ENCODE results near the gene RASL12. TPM values are rescaled to one million over a fixed set of nuclear protein-coding genes. Genes with fewer than 3 reads are reported as not detected.
"Not testable (repeated sequence)": the region's sequence is repeated elsewhere in the genome, so short reads cannot be mapped to it uniquely, and the experiment has no call there.

The RASL12 gene
- total and polyA plus RNA-seq, 2 donors = 2.7 to 6.8 TPM

GRCh38 chr15:65032801-65033537, 34.8 kb downstream of the RASL12 start:
- no peaks in the 10 kb centered on the region for H3K9me3 ChIP-seq (ENCODE audit: control insufficient read depth in 2 of 2, insufficient read depth in 1 of 2, low read length in 1 of 2)
- H3K4me1 ChIP-seq (ENCODE audit: control insufficient read depth in 2 of 2, insufficient read depth in 2 of 2, low read length in 2 of 2) = peaks cover 5 to 17% of the 10 kb centered on the region in 2 donors
- H3K36me3 ChIP-seq (ENCODE audit: control insufficient read depth in 2 of 2, insufficient read depth in 2 of 2, low read length in 1 of 2) = no peaks in the 10 kb centered on the region
- H3K27me3 ChIP-seq (ENCODE audit: control insufficient read depth in 2 of 2, insufficient read depth in 1 of 2, low read length in 1 of 2) = peaks cover 0 to 6% of the 10 kb centered on the region in 2 donors
- WGBS = 31% methylated on average over 13 of the region's 13 CpGs
- H3K27ac ChIP-seq (ENCODE audit: low read depth in 1 of 2, low read length in 1 of 2) = no peak overlapping the region
- no peak overlapping the region for H3K4me3 ChIP-seq (ENCODE audit: low read length in 2 of 2)
- peak in 2 of 9 donors; percentile 32 to 39 for DNase-seq (ENCODE audit: low read depth in 6 of 9, low spot score in 9 of 9)

- H3K36me3 ChIP-seq (ENCODE audit: control insufficient read depth in 2 of 2, insufficient read depth in 2 of 2, low read length in 1 of 2) = peaks cover 7 to 14% of the 10 kb centered on the region in 2 donors
- H3K4me3 ChIP-seq (ENCODE audit: low read length in 2 of 2) = peak overlapping the region in 1 of 2 donors; percentile 89
- peaks cover 0 to 6% of the 10 kb centered on the region in 2 donors for H3K27me3 ChIP-seq (ENCODE audit: control insufficient read depth in 2 of 2, insufficient read depth in 1 of 2, low read length in 1 of 2)
- 64% methylated on average over 12 of the region's 12 CpGs for WGBS
- H3K9me3 ChIP-seq (ENCODE audit: control insufficient read depth in 2 of 2, insufficient read depth in 1 of 2, low read length in 1 of 2) = no peaks in the 10 kb centered on the region
- peaks cover 5 to 18% of the 10 kb centered on the region in 2 donors for H3K4me1 ChIP-seq (ENCODE audit: control insufficient read depth in 2 of 2, insufficient read depth in 2 of 2, low read length in 2 of 2)
- H3K27ac ChIP-seq (ENCODE audit: low read depth in 1 of 2, low read length in 1 of 2) = no peak overlapping the region
- no peak for DNase-seq (ENCODE audit: low read depth in 6 of 9, low spot score in 9 of 9)
Measured at GRCh38 chr15:65029736-65030208, 38.0 kb downstream of the RASL12 start.

GRCh38 chr15:65028921-65029735, 38.7 kb downstream of the RASL12 start, which contains the start of gene MTFMT:
MTFMT (minus strand) TSS chr15:65029639; CDS start chr15:65029613, 26 bp downstream.
- WGBS = under 1% methylated on average over 73 of the region's 73 CpGs
- Histone ChIP-seq H3K27me3 (ENCODE audit: control insufficient read depth in 2 of 2, insufficient read depth in 1 of 2, low read length in 1 of 2) (peaks cover 0 to 6% of the 10 kb centered on the region in 2 donors), H3K9me3 (ENCODE audit: control insufficient read depth in 2 of 2, insufficient read depth in 1 of 2, low read length in 1 of 2) (no peaks in the 10 kb centered on the region), H3K27ac (ENCODE audit: low read depth in 1 of 2, low read length in 1 of 2) (peak within 1 kb of the TSS in 1 of 2 donors; percentile 68), H3K36me3 (ENCODE audit: control insufficient read depth in 2 of 2, insufficient read depth in 2 of 2, low read length in 1 of 2) (peaks cover 11 to 16% of the 10 kb centered on the region in 2 donors), H3K4me3 (ENCODE audit: low read length in 2 of 2) (peak within 1 kb of the TSS; percentile 66 to 89), H3K4me1 (ENCODE audit: control insufficient read depth in 2 of 2, insufficient read depth in 2 of 2, low read length in 2 of 2) (peaks cover 5 to 18% of the 10 kb centered on the region in 2 donors)
- DNase-seq (ENCODE audit: low read depth in 6 of 9, low spot score in 9 of 9) = peak in 8 of 9 donors; percentile 68 to 90 (median 80)

GRCh38 chr15:65028338-65028737, 39.5 kb downstream of the RASL12 start:
- no peaks in the 10 kb centered on the region for H3K9me3 ChIP-seq (ENCODE audit: control insufficient read depth in 2 of 2, insufficient read depth in 1 of 2, low read length in 1 of 2)
- peaks cover 0 to 5% of the 10 kb centered on the region in 2 donors for H3K27me3 ChIP-seq (ENCODE audit: control insufficient read depth in 2 of 2, insufficient read depth in 1 of 2, low read length in 1 of 2)
- H3K4me3 ChIP-seq (ENCODE audit: low read length in 2 of 2) = peak overlapping the region; percentile 66 to 89
- peak in 3 of 9 donors; percentile 11 to 46 (median 25) for DNase-seq (ENCODE audit: low read depth in 6 of 9, low spot score in 9 of 9)
- H3K27ac ChIP-seq (ENCODE audit: low read depth in 1 of 2, low read length in 1 of 2) = no peak overlapping the region
- peaks cover 11 to 21% of the 10 kb centered on the region in 2 donors for H3K36me3 ChIP-seq (ENCODE audit: control insufficient read depth in 2 of 2, insufficient read depth in 2 of 2, low read length in 1 of 2)
- WGBS = 29% methylated on average over 10 of the region's 10 CpGs
- peaks cover 5 to 18% of the 10 kb centered on the region in 2 donors for H3K4me1 ChIP-seq (ENCODE audit: control insufficient read depth in 2 of 2, insufficient read depth in 2 of 2, low read length in 2 of 2)

- no peak overlapping the region for H3K4me3 ChIP-seq (ENCODE audit: low read length in 2 of 2)
- no peaks in the 10 kb centered on the region for H3K27me3 ChIP-seq (ENCODE audit: control insufficient read depth in 2 of 2, insufficient read depth in 1 of 2, low read length in 1 of 2)
- H3K36me3 ChIP-seq (ENCODE audit: control insufficient read depth in 2 of 2, insufficient read depth in 2 of 2, low read length in 1 of 2) = peaks cover 11 to 24% of the 10 kb centered on the region in 2 donors
- 92% methylated on average over 1 of the region's 1 CpG for WGBS
- H3K4me1 ChIP-seq (ENCODE audit: control insufficient read depth in 2 of 2, insufficient read depth in 2 of 2, low read length in 2 of 2) = peaks cover 5 to 12% of the 10 kb centered on the region in 2 donors
- H3K9me3 ChIP-seq (ENCODE audit: control insufficient read depth in 2 of 2, insufficient read depth in 1 of 2, low read length in 1 of 2) = no peaks in the 10 kb centered on the region
- H3K27ac ChIP-seq (ENCODE audit: low read depth in 1 of 2, low read length in 1 of 2) = no peak overlapping the region
- no peak for DNase-seq (ENCODE audit: low read depth in 6 of 9, low spot score in 9 of 9)
Measured at GRCh38 chr15:65027593-65027992, 40.2 kb downstream of the RASL12 start.

- no peak for DNase-seq (ENCODE audit: low read depth in 6 of 9, low spot score in 9 of 9)
Measured at GRCh38 chr15:65026756-65027155, 41.0 kb downstream of the RASL12 start.

GRCh38 chr15:65021488-65021887, 46.3 kb downstream of the RASL12 start:
- no peak for DNase-seq (ENCODE audit: low read depth in 6 of 9, low spot score in 9 of 9)
- H3K9me3 ChIP-seq (ENCODE audit: control insufficient read depth in 2 of 2, insufficient read depth in 1 of 2, low read length in 1 of 2) = no peaks in the 10 kb centered on the region
- H3K27ac ChIP-seq (ENCODE audit: low read depth in 1 of 2, low read length in 1 of 2) = no peak overlapping the region
- H3K27me3 ChIP-seq (ENCODE audit: control insufficient read depth in 2 of 2, insufficient read depth in 1 of 2, low read length in 1 of 2) = no peaks in the 10 kb centered on the region
- no peaks in the 10 kb centered on the region for H3K4me1 ChIP-seq (ENCODE audit: control insufficient read depth in 2 of 2, insufficient read depth in 2 of 2, low read length in 2 of 2)
- no peak overlapping the region for H3K4me3 ChIP-seq (ENCODE audit: low read length in 2 of 2)
- peaks cover 11 to 41% of the 10 kb centered on the region in 2 donors for H3K36me3 ChIP-seq (ENCODE audit: control insufficient read depth in 2 of 2, insufficient read depth in 2 of 2, low read length in 1 of 2)

More at GRCh38 chr15:65026756-65027155, 41.0 kb downstream of the RASL12 start:
- Histone ChIP-seq H3K27me3 (ENCODE audit: control insufficient read depth in 2 of 2, insufficient read depth in 1 of 2, low read length in 1 of 2) (no peaks in the 10 kb centered on the region), H3K9me3 (ENCODE audit: control insufficient read depth in 2 of 2, insufficient read depth in 1 of 2, low read length in 1 of 2) (no peaks in the 10 kb centered on the region), H3K4me1 (ENCODE audit: control insufficient read depth in 2 of 2, insufficient read depth in 2 of 2, low read length in 2 of 2) (peaks cover 5 to 12% of the 10 kb centered on the region in 2 donors), H3K27ac (ENCODE audit: low read depth in 1 of 2, low read length in 1 of 2) (no peak overlapping the region), H3K36me3 (ENCODE audit: control insufficient read depth in 2 of 2, insufficient read depth in 2 of 2, low read length in 1 of 2) (peaks cover 11 to 24% of the 10 kb centered on the region in 2 donors), H3K4me3 (ENCODE audit: low read length in 2 of 2) (no peak overlapping the region)
- WGBS = 97% methylated on average over 6 of the region's 6 CpGs

- DNase-seq (ENCODE audit: low read depth in 6 of 9, low spot score in 9 of 9) = no peak
- no peak overlapping the region for H3K4me3 ChIP-seq (ENCODE audit: low read length in 2 of 2)
- no peaks in the 10 kb centered on the region for H3K4me1 ChIP-seq (ENCODE audit: control insufficient read depth in 2 of 2, insufficient read depth in 2 of 2, low read length in 2 of 2)
- H3K27me3 ChIP-seq (ENCODE audit: control insufficient read depth in 2 of 2, insufficient read depth in 1 of 2, low read length in 1 of 2) = no peaks in the 10 kb centered on the region
- H3K9me3 ChIP-seq (ENCODE audit: control insufficient read depth in 2 of 2, insufficient read depth in 1 of 2, low read length in 1 of 2) = no peaks in the 10 kb centered on the region
- no peak overlapping the region for H3K27ac ChIP-seq (ENCODE audit: low read depth in 1 of 2, low read length in 1 of 2)
- H3K36me3 ChIP-seq (ENCODE audit: control insufficient read depth in 2 of 2, insufficient read depth in 2 of 2, low read length in 1 of 2) = peaks cover 8 to 40% of the 10 kb centered on the region in 2 donors
- WGBS = 100% methylated on average over 1 of the region's 1 CpG
Measured at GRCh38 chr15:65020419-65020818, 47.4 kb downstream of the RASL12 start.

- not testable (repeated sequence) for H3K4me3 ChIP-seq (ENCODE audit: low read length in 2 of 2); H3K27me3 ChIP-seq (ENCODE audit: control insufficient read depth in 2 of 2, insufficient read depth in 1 of 2, low read length in 1 of 2); DNase-seq (ENCODE audit: low read depth in 6 of 9, low spot score in 9 of 9); H3K27ac ChIP-seq (ENCODE audit: low read depth in 1 of 2, low read length in 1 of 2); H3K4me1 ChIP-seq (ENCODE audit: control insufficient read depth in 2 of 2, insufficient read depth in 2 of 2, low read length in 2 of 2); H3K9me3 ChIP-seq (ENCODE audit: control insufficient read depth in 2 of 2, insufficient read depth in 1 of 2, low read length in 1 of 2)
- H3K36me3 ChIP-seq (ENCODE audit: control insufficient read depth in 2 of 2, insufficient read depth in 2 of 2, low read length in 1 of 2) = peaks cover 22 to 27% of the 10 kb centered on the region in 2 donors
- WGBS = 99% methylated on average over 4 of the region's 4 CpGs
Measured at GRCh38 chr15:65011198-65011597, 56.6 kb downstream of the RASL12 start.

All from thymus (tissue), 11 donors.